SIG-M5 treated with dmso at 0.1 percent for 504 hours (cell line): ENCODE data around the gene AMIGO2.
A peak's percentile ranks its signal among the peaks of the same experiment; 100 is the strongest.
"Not testable (repeated sequence)": the region's sequence is repeated elsewhere in the genome, so short reads cannot be mapped to it uniquely, and the experiment has no call there.

Source experiments
- DNase-seq: peaks from one replicate; lab custom pipeline; 2025; ENCODE audit not compliant: unreplicated experiment; lab: John Stamatoyannopoulos, UW

The AMIGO2 gene

GRCh38 chr12:47079468-47079980 lies at the start of gene AMIGO2, which contains the start of gene PCED1B:
Gene AMIGO2, minus strand, starts transcription at chr12:47079959. Its CDS starts 957 bp downstream, at chr12:47079002.
Gene PCED1B, plus strand, starts transcription at chr12:47079621. Its CDS starts 155,443 bp downstream, at chr12:47235064.
- peak; percentile 42 for DNase-seq

GRCh38 chr12:47126246-47126645 lies 46.5 kb upstream of the AMIGO2 start:
- DNase-seq = no peak

GRCh38 chr12:47124451-47124850 lies 44.7 kb upstream of the AMIGO2 start:
- DNase-seq = no peak

- no peak for DNase-seq
Measured at GRCh38 chr12:47123730-47124129, 44.0 kb upstream of the AMIGO2 start.

- no peak for DNase-seq
Measured at GRCh38 chr12:47122602-47123001, 42.8 kb upstream of the AMIGO2 start.

GRCh38 chr12:47121146-47121545 lies 41.4 kb upstream of the AMIGO2 start:
- DNase-seq = no peak

GRCh38 chr12:47120736-47121135 lies 41.0 kb upstream of the AMIGO2 start:
- no peak for DNase-seq

- not testable (repeated sequence) for DNase-seq
Measured at GRCh38 chr12:47117305-47117704, 37.5 kb upstream of the AMIGO2 start.

- no peak for DNase-seq
Measured at GRCh38 chr12:47114481-47114892, 34.7 kb upstream of the AMIGO2 start.

- no peak for DNase-seq
Measured at GRCh38 chr12:47112679-47113078, 32.9 kb upstream of the AMIGO2 start.

GRCh38 chr12:47111854-47112253 lies 32.1 kb upstream of the AMIGO2 start:
- DNase-seq = no peak

- DNase-seq = peak; percentile 27
Measured at GRCh38 chr12:47111392-47111778, 31.6 kb upstream of the AMIGO2 start.

GRCh38 chr12:47110718-47111391 lies 31.1 kb upstream of the AMIGO2 start:
- DNase-seq = no peak

GRCh38 chr12:47110011-47110541 lies 30.3 kb upstream of the AMIGO2 start:
- DNase-seq = no peak

- DNase-seq = no peak
Measured at GRCh38 chr12:47107926-47108325, 28.2 kb upstream of the AMIGO2 start.

GRCh38 chr12:47107446-47107845 lies 27.7 kb upstream of the AMIGO2 start:
- no peak for DNase-seq

- DNase-seq = no peak
Measured at GRCh38 chr12:47105914-47106674, 26.3 kb upstream of the AMIGO2 start.

GRCh38 chr12:47102845-47103651 lies 23.3 kb upstream of the AMIGO2 start:
- DNase-seq = no peak

GRCh38 chr12:47102406-47102805 lies 22.6 kb upstream of the AMIGO2 start:
- no peak for DNase-seq

GRCh38 chr12:47100160-47100559 lies 20.4 kb upstream of the AMIGO2 start:
- DNase-seq = no peak

GRCh38 chr12:47099610-47100009 lies 19.9 kb upstream of the AMIGO2 start:
- DNase-seq = no peak
